Fibroblast of lung (primary cell): ENCODE results near the gene ISM2. TPM values are rescaled to one million over a fixed set of nuclear protein-coding genes. Genes with fewer than 3 reads are reported as not detected.

Experiments used
- DNase-seq, 2 donors: peaks; one replicate each; pipeline versions ENCODE4 v3.0.0 to v3.0.0-alpha.2; 2010; ENCODE audit warnings: low read depth in 2 of 2
- H2AFZ ChIP-seq: 2 replicates; pipeline ENCODE4 v1.5.1; 2012; ENCODE audit warnings: low read length, control low read depth, inconsistent platforms
- H3K27ac ChIP-seq: 2 replicates; pipeline ENCODE4 v1.5.1; 2011; ENCODE audit warnings: low read length, control low read depth; ENCODE audit not compliant: insufficient read depth
- H3K27me3 ChIP-seq: 2 replicates; pipeline ENCODE4 v1.5.1; 2011; ENCODE audit warnings: mild to moderate bottlenecking, low read length; ENCODE audit not compliant: control insufficient read depth, insufficient read depth
- H3K36me3 ChIP-seq: 2 replicates; pipeline ENCODE4 v1.5.1; 2011; ENCODE audit warnings: low read length; ENCODE audit not compliant: control insufficient read depth, insufficient read depth
- H3K4me1 ChIP-seq: 2 replicates; pipeline ENCODE4 v1.5.1; 2011; ENCODE audit warnings: low read length; ENCODE audit not compliant: control insufficient read depth, insufficient read depth; ENCODE audit errors: extremely low read depth
- H3K4me2 ChIP-seq: 2 replicates; pipeline ENCODE4 v1.5.1; 2011; ENCODE audit warnings: low read length, control low read depth; ENCODE audit not compliant: insufficient read depth; ENCODE audit errors: extremely low read depth
- H3K4me3 ChIP-seq, 4 experiments: fragments of 200-600 bp in 1 of 4; sonication (generic) in 1 of 4; replicated peaks in 1 of 4; 2 replicates each; pipeline ENCODE4 v1.5.1; 2011 to 2016; ENCODE audit warnings: low read length in 4 of 4, low read depth in 3 of 4, mild to moderate bottlenecking in 3 of 4, control low read depth in 2 of 4, inconsistent platforms in 1 of 4, mixed read lengths in 1 of 4; ENCODE audit not compliant: insufficient read depth in 1 of 4; ENCODE audit errors: control extremely low read depth in 1 of 4
- H3K79me2 ChIP-seq: 2 replicates; pipeline ENCODE4 v1.5.1; 2012; ENCODE audit warnings: mild to moderate bottlenecking, low read length, inconsistent platforms; ENCODE audit not compliant: control insufficient read depth, insufficient read depth
- H3K9ac ChIP-seq: 2 replicates; pipeline ENCODE4 v1.5.1; 2011; ENCODE audit warnings: mild to moderate bottlenecking, low read length, control low read depth; ENCODE audit not compliant: insufficient read depth
- H3K9me3 ChIP-seq: 2 replicates; pipeline ENCODE4 v1.5.1; 2012; ENCODE audit warnings: low read depth, low read length; ENCODE audit not compliant: control insufficient read depth, insufficient read depth
- H4K20me1 ChIP-seq: 2 replicates; pipeline ENCODE4 v1.5.1; 2011; ENCODE audit warnings: low read length; ENCODE audit not compliant: control insufficient read depth, insufficient read depth; ENCODE audit errors: extremely low read depth
- EZH2 ChIP-seq: IDR thresholded peaks from 2 replicates; pipeline ENCODE4 v1.5.1; 2012; ENCODE audit warnings: low read length, control low read depth, mild to moderate bottlenecking; ENCODE audit errors: missing control alignments
- polyA plus RNA-seq, 2 donors: library from polyadenylated mRNA; depleted of rRNA in 1 of 2; stranded (reverse) in 1 of 2; unstranded in 1 of 2; fragments of >200 nt; gene quantifications; 2 replicates each; pipeline ENCODE4 v1.2.1, GENCODE V29; 2011 to 2012; ENCODE audit warnings: missing spikeins in 1 of 2
- total RNA-seq: library from RNA; depleted of rRNA; stranded (reverse); fragments of >200 nt; gene quantifications from 2 replicates; pipeline ENCODE4 v1.2.1, GENCODE V29; 2014
- TF ChIP-seq, protein P1 (sequence below), 2 donors: IDR thresholded peaks in 1 of 2; conservative IDR thresholded peaks in 1 of 2; 1 replicate in 1 of 2; 2 replicates in 1 of 2; pipeline ENCODE4 v1.5.1; 2011 to 2012; ENCODE audit warnings: low read length in 2 of 2, control low read depth in 1 of 2, inconsistent platforms in 1 of 2, low read depth in 1 of 2, mild to moderate bottlenecking in 1 of 2

Gene ISM2
- total and polyA plus RNA-seq, 2 donors (not counting 1 experiment from before 2014, with no cell fraction given) = not detected

DNA sequence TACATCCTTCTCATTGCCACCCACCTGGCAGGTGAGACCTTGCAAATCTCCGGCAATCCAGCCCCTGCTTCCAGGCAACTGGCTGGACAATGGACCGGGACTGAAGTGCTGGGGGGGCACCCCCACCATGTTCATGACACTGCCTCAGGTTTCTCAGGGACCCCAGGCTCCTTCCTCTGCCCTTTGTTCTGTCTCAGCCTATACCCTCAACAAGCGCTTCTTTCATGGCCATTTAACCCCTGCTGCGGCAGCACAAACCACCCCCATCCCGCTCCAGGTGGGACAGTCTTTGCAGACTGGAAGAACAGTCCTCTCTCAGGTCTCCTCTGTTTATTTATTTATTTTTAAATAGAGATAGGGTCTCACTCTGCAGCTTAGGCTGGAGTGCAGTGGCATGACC lies 7.6 kb downstream of the ISM2 start:
- H2AFZ ChIP-seq = no peak overlapping the region
- no peaks in the 10 kb centered on the region for H3K27me3 ChIP-seq
- H3K79me2 ChIP-seq = no peaks in the 10 kb centered on the region
- no peak overlapping the region for H3K27ac ChIP-seq
- no peak for DNase-seq
- H3K4me1 ChIP-seq = peaks cover 3% of the 10 kb centered on the region
- H3K4me2 ChIP-seq = no peak overlapping the region
- H4K20me1 ChIP-seq = no peaks in the 10 kb centered on the region
- H3K36me3 ChIP-seq = no peaks in the 10 kb centered on the region
- no peak for TF ChIP-seq EZH2
- TF ChIP-seq, protein P1, sequence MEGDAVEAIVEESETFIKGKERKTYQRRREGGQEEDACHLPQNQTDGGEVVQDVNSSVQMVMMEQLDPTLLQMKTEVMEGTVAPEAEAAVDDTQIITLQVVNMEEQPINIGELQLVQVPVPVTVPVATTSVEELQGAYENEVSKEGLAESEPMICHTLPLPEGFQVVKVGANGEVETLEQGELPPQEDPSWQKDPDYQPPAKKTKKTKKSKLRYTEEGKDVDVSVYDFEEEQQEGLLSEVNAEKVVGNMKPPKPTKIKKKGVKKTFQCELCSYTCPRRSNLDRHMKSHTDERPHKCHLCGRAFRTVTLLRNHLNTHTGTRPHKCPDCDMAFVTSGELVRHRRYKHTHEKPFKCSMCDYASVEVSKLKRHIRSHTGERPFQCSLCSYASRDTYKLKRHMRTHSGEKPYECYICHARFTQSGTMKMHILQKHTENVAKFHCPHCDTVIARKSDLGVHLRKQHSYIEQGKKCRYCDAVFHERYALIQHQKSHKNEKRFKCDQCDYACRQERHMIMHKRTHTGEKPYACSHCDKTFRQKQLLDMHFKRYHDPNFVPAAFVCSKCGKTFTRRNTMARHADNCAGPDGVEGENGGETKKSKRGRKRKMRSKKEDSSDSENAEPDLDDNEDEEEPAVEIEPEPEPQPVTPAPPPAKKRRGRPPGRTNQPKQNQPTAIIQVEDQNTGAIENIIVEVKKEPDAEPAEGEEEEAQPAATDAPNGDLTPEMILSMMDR (conservative IDR thresholded peaks at IDR 0.05 in 1 of 2, IDR thresholded peaks at IDR 0.05 in 1 of 2; ENCODE audit: low read depth in 1 of 2, low read length in 2 of 2) = no peak
- H3K9ac ChIP-seq = no peak overlapping the region
- H3K9me3 ChIP-seq = no peaks in the 10 kb centered on the region
- H3K4me3 ChIP-seq = no peak overlapping the region

DNA sequence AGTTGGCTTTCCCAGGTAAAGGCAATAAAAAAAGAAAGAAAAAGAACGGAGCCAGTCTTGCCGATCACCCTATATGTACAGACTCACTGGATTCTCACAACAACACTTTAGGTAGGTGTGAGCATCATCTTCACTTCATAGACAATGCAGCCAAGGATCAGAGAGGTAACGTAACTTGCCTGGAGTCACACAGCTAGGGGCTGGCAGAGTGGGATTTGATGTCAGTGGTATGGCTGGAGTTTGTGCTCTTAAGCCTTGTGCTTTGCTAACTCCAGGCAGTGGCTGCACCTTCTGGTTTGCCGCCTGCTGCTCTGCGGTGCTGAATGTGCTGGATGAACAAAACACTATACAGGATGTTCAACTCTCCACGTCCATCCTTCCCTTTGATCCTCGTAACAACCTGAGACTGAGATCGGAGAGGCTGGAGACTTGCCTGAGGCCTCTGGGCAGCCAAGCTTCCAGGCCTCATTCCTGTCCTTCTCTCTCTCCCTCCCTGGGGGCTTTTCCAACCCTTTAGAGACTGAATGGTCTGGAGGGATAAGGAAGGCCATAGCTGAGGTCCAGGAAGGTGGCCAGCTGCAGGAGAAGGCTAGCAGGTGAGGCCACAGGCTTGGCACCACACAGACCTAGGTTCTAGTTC lies 8.1 kb downstream of the ISM2 start:
- Histone ChIP-seq H3K4me2 (no peak overlapping the region), H3K9me3 (no peaks in the 10 kb centered on the region), H3K36me3 (no peaks in the 10 kb centered on the region), H2AFZ (no peak overlapping the region), H3K4me1 (peaks cover 3% of the 10 kb centered on the region), H4K20me1 (no peaks in the 10 kb centered on the region), H3K79me2 (no peaks in the 10 kb centered on the region), H3K9ac (no peak overlapping the region), H3K4me3 (no peak overlapping the region), H3K27ac (no peak overlapping the region), H3K27me3 (no peaks in the 10 kb centered on the region)
- no peak for DNase-seq
- TF ChIP-seq EZH2 = no peak
- TF ChIP-seq, protein P1 (conservative IDR thresholded peaks at IDR 0.05 in 1 of 2, IDR thresholded peaks at IDR 0.05 in 1 of 2; ENCODE audit: low read depth in 1 of 2, low read length in 2 of 2) = no peak

DNA sequence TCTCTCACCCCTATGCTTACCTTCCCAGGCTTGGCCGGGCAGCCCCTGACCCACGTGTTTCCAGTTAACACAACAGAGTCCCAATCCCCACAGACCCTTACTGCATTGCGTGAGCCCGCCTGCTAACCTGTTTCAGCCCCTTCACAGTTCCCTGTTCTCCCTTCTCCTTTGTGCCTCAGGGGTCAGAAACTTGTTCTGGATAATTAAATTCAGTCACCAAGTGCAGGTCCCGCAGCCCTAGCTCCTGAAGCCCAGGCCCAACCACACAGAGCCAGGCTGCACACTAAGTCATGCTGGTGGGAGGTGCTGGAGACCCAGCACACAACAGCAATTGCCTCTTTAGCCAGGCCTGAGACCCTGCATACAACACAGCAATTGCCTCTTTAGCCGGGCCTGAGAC lies 9.6 kb downstream of the ISM2 start:
- H3K9ac ChIP-seq = no peak overlapping the region
- DNase-seq = no peak
- no peak overlapping the region for H3K4me3 ChIP-seq
- H3K4me1 ChIP-seq = peaks cover 3% of the 10 kb centered on the region
- TF ChIP-seq, protein P1 (conservative IDR thresholded peaks at IDR 0.05 in 1 of 2, IDR thresholded peaks at IDR 0.05 in 1 of 2; ENCODE audit: low read depth in 1 of 2, low read length in 2 of 2) = no peak
- no peak for TF ChIP-seq EZH2
- no peak overlapping the region for H2AFZ ChIP-seq
- no peaks in the 10 kb centered on the region for H3K36me3 ChIP-seq
- no peaks in the 10 kb centered on the region for H3K27me3 ChIP-seq
- H3K4me2 ChIP-seq = no peak overlapping the region
- no peak overlapping the region for H3K27ac ChIP-seq
- H3K9me3 ChIP-seq = no peaks in the 10 kb centered on the region
- no peaks in the 10 kb centered on the region for H3K79me2 ChIP-seq
- no peaks in the 10 kb centered on the region for H4K20me1 ChIP-seq
